GM13976 (cell line): ENCODE results near the gene TCF4.

Source experiments
- DNase-seq: peaks from one replicate; pipeline ENCODE4 v3.0.0; 2012; ENCODE audit warnings: low spot score
- in situ Hi-C: fragments of 300-500 bp; cut with MboI; formaldehyde crosslinking; loops from one replicate; pipeline ENCODE4 v1.12.0; 2022; ENCODE audit warnings: low sequenced_read_pairs, mixed read lengths, inconsistent platforms; ENCODE audit not compliant: unreplicated experiment
- TF ChIP-seq, protein P1 (sequence below): IDR thresholded peaks from 2 replicates; pipeline ENCODE4 v1.5.1; 2012; ENCODE audit warnings: borderline replicate concordance, mild to moderate bottlenecking; ENCODE audit not compliant: insufficient read depth; ENCODE audit errors: extremely low read depth, missing control alignments, control extremely low read depth

The TCF4 gene

GRCh38 chr18:55387139-55387984 is 200.6 kb downstream of the TCF4 start:
- TF ChIP-seq, protein P1, sequence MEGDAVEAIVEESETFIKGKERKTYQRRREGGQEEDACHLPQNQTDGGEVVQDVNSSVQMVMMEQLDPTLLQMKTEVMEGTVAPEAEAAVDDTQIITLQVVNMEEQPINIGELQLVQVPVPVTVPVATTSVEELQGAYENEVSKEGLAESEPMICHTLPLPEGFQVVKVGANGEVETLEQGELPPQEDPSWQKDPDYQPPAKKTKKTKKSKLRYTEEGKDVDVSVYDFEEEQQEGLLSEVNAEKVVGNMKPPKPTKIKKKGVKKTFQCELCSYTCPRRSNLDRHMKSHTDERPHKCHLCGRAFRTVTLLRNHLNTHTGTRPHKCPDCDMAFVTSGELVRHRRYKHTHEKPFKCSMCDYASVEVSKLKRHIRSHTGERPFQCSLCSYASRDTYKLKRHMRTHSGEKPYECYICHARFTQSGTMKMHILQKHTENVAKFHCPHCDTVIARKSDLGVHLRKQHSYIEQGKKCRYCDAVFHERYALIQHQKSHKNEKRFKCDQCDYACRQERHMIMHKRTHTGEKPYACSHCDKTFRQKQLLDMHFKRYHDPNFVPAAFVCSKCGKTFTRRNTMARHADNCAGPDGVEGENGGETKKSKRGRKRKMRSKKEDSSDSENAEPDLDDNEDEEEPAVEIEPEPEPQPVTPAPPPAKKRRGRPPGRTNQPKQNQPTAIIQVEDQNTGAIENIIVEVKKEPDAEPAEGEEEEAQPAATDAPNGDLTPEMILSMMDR = no peak
- no peak for DNase-seq
- in situ Hi-C loops = no loop called here

DNA sequence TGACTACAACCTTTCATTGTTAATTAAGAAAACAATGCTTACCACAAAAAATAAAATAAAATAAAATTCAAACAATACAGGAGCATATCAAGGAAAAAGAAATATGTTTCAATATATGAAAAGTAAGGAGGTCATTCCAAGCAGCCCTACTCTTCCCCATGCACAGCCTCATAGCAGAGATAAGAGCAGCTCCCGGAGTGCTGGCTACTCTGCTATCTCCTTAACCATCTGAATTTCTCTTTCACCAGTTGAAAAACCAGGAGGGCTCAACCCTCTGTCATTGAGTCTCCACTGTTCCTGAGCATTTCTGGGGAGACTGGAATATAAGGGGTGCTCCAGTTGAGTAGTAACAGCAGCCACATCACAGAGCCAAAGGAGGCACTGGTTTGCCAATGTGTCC is 201.4 kb downstream of the TCF4 start:
- no peak for DNase-seq
- TF ChIP-seq, protein P1 = no peak
- in situ Hi-C loops = no loop called here

DNA sequence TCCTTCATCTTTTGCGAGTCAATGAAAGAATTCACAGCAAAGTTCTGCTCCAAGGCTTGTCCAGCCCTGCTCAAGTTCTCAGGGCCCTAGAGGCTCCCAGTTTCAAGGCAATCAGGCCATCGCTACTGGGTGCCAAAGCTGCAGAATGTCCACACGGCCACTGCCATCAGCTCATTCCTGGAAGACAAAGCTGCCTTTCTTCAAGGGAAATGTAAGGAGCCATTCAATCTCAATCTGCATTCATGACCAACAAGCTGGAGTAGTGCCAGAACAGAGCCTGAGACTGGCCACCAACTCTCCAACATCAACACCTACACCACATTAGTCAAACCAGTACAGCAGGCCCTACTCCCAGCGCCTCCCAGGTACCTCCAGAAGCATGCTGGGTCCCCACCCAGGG is 202.2 kb downstream of the TCF4 start:
- TF ChIP-seq, protein P1 = no peak
- in situ Hi-C loops = no loop called here
- DNase-seq = no peak

DNA sequence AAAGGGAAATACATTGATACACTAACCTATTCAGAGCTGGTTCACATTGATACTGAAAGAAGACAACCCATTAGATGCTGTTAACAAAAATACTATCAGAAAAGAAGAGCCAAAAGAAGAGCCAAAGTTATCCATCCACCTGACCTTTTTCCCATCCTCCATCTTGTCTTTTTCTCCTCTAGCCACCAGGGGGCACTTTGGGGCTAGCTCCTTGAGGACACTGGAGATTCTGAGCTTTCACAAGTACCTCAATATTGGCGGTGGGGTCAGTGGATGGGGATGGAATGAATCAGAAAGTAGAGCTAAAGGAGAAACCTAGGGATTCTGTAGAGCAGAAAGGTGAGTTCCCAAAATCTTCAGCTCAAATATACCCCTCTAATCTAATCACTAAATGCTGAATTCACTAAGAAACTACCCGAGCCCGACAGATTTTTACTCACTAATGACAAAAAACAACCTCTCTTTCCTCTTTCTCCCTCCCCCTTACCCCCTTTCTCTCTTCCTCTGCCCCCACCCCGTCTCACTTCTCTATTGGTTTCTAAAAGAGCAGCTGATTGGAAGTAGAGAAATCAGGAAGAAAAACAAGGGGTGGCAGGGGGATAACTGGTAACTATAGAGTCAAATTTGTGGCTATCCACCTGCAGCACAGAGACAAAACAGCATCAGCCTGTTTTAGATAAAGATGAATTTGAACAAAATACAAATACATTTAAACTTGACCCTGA is 203.3 kb downstream of the TCF4 start:
- peak; percentile 28 for DNase-seq
- in situ Hi-C loops = no loop called here
- TF ChIP-seq, protein P1 = peak; percentile 28

- no peak for DNase-seq
- TF ChIP-seq, protein P1 = no peak
- in situ Hi-C loops = no loop called here
These were observed 203.9 kb downstream of the TCF4 start for GRCh38 chr18:55384115-55384514.

- DNase-seq = no peak
- in situ Hi-C loops = no loop called here
- TF ChIP-seq, protein P1 = no peak
These were observed 205.7 kb downstream of the TCF4 start for GRCh38 chr18:55382277-55382805.
